NCI-H446 (cell line): ENCODE measurements around the gene SNHG17.
"Not testable (repeated sequence)": the region's sequence is repeated elsewhere in the genome, so short reads cannot be mapped to it uniquely, and the experiment has no call there.

Source experiments
- DNase-seq, 2 experiments: peaks; one replicate each; lab custom pipeline; 2025; lab: John Stamatoyannopoulos, UW

SNHG17 gene

GRCh38 chr20:38447931-38448675 is 13.0 kb upstream of the SNHG17 start:
- no peak for DNase-seq

DNA sequence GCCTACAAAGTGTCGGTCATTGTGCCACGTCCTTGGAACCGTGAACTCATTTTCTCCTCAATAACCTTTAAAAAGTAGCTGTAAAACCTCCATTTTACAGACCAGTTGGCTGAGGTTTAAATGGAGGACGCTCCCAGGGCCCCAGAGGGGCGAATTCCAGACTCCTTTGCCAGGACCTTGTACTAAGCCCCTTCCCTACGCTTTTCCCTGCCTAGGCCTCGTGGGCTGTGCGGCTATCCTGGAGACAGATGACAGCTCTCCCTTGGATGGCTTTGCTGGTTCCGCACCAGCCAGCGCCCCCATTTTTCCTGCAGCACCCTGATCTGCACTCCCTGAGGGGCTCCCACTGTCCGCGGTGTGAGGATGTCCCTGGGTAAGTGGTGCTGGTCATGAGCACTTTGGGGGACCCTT is 12.1 kb upstream of the SNHG17 start:
- DNase-seq = no peak

DNA sequence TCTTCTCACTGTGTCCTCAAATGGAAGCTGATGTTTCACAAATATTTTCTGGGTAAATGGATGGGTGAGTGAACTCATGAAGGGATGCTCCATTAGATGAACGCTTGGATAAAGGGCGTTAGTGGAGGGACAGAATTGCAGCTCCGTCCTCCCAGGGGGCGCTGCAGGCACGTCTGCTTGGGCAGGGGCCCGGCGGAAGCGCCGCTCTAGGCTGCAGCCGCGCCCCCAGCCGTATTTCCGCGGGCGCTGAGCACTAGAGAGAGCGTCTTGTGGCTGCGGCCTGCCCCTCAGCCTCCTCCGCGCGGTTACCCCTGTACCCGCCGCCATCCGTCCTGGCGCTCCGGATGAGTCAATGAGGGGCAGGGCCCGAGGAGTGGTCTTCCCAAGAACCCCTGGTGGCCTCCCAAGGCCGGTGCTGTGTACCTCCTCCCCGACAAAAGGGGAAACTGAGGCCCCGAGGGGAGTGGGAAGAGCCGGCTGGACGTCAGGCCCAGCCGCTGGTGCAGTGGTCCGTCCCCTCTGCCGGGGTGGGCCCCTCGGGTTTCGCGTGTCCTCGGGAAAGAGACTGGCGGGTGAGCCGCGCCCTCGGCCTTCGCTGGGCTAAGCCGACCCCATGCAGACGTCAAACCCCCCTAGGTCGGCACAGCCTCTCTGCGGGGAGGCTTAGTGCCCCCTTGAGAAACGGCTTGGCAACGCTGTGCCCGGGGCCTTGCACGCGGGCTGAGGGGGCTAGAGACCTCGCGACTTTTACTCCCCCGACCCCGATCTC is 11.5 kb upstream of the SNHG17 start:
- DNase-seq = peak; percentile 72 to 94

DNA sequence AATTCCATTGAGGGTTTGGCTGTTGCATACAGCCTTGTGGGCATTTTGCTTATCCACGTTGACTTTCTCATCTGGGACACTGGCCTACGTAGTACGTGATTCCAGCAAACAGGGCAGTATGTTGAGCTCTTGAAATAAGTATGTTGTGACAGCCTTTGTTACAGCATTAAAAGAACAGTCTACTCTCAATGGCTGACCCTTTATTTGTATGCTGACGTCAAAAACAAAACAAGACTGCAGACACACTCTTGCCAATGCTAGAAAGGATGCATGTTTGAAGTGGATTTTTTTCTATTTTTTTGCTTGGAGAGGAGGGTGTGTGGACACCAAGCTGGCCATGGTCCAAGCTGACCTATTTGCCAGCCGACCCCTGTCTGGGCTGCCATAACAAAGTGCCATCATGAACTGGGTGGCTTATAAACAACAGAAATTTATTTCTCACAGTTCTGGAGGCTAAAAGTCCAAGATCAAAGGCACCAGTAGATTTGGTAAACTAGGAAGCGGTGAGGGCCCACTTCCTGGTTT is 10.8 kb upstream of the SNHG17 start:
- no peak for DNase-seq

DNA sequence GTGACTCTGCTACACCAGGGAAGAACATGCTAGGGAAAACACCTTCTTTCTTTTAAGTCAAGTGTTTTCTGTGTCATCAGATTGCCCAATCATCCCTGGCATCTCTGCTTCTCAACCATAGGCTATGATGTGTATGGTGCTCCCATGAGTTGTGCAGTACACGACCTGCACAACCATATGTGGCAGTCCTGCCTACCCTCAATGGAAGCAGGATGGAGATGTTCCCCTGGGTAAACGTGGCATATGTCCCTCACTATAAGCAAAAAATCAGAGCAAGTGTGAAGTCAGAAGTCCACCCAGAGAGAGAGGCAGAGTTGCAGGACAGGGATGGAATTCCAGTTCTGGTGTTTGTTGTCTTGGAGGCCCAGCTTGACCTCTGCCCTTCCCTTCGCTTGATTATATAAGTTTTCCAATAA is 10.3 kb upstream of the SNHG17 start:
- DNase-seq = no peak

DNA sequence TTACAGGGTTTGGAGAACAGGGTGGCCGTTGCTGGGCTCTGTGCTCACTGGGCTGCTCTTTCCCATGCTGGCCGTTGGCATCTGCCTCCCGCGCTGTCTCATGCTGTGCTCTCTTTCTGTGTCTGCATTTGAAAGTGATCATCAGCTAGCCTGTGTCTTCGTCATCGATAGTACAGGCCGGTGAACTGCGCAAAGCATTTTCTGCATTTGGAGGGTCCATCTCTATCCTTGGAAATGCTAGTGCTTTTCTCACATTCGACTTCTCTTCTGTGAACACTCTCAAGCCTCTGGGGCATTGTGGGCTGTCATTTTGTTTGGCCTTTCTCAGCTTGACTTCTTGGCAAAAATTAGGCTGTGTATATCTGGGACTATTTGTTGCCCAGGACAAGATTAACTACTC is 6.8 kb upstream of the SNHG17 start:
- no peak for DNase-seq

- DNase-seq = not testable (repeated sequence)
These were observed 6.0 kb upstream of the SNHG17 start for GRCh38 chr20:38441110-38441509.

- DNase-seq = no peak
These were observed 2.7 kb upstream of the SNHG17 start for GRCh38 chr20:38437796-38438195.

GRCh38 chr20:38435555-38435939 is 419 bp upstream of the SNHG17 start:
- DNase-seq = no peak

GRCh38 chr20:38434301-38434741 is 807 bp downstream of the SNHG17 start:
- no peak for DNase-seq

DNA sequence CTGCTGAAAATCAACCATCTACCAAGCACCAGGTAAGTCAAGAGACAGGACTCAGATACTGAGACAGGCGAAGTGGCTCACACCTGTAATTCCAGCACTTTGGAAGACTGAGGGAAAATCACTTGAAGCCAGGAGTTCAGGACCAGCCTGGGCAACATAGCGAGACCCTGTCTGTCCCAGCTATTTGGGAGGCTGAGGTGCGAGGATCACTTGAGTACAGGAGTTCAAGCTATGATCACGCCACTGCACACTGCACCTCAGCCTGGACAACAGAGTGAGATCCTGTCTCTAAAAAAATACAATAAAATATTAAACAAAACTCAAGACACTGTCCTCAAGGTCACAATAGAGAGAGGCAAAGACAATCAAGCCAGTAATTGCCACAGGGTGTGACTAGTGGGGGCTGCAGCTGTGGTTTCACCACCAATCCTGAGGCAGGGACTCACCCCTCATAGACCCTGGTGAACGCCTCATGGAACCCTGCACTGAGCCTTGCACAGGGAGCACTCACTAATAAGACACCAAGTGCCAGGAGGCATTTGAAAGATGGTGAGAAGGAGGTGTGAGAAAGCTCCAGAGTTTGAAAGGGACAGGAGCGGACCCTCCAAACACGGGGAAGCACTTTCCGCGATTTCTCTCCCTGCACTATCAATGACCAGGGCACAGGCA is 1.7 kb downstream of the SNHG17 start:
- DNase-seq = no peak

- DNase-seq = not testable (repeated sequence)
These were observed 2.3 kb downstream of the SNHG17 start for GRCh38 chr20:38432870-38433269.

DNA sequence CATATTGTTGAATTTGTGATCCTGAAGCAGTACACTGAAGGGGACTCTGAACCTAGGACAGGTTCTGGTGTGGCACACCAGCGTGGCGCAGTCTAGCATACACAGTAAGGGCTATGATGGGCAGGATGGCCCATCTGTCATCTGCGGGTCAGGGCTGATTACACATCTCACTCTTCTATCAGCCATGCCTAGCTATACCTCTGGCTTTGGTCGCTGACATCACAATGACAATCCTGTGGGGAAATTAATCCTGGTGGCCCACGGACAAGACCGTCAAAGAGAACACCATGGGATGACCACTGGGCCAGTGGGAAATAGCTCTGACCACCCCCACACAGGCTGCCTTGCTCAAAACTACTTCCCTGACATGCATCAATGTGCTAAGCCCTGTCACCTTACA is 2.8 kb downstream of the SNHG17 start:
- no peak for DNase-seq

- DNase-seq = no peak
These were observed 4.3 kb downstream of the SNHG17 start for GRCh38 chr20:38430679-38431325.

- DNase-seq = no peak
These were observed 5.8 kb downstream of the SNHG17 start for GRCh38 chr20:38429301-38429700.

GRCh38 chr20:38428800-38429199 is 6.3 kb downstream of the SNHG17 start:
- no peak for DNase-seq

DNA sequence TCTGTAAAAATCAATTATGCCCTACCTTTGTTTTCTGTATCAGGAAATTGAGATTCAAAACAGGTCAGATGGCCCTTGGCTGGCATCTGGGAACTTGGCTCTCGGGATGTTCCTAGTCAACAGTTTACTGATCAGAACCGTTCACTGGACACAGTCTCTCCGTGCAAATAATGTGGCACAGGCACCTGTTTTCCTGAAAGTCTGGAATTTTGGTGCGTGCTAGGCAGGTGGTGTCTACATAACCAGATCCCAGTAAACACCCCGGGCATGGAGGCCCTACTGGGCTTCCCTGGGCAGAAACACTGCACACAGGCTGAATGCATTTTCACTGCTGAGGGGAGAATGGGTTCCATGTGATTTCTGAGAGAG is 7.5 kb downstream of the SNHG17 start:
- no peak for DNase-seq

GRCh38 chr20:38426006-38426897 is 8.9 kb downstream of the SNHG17 start:
- DNase-seq = no peak

- DNase-seq = no peak
These were observed 10.7 kb downstream of the SNHG17 start for GRCh38 chr20:38424401-38424800.

DNA sequence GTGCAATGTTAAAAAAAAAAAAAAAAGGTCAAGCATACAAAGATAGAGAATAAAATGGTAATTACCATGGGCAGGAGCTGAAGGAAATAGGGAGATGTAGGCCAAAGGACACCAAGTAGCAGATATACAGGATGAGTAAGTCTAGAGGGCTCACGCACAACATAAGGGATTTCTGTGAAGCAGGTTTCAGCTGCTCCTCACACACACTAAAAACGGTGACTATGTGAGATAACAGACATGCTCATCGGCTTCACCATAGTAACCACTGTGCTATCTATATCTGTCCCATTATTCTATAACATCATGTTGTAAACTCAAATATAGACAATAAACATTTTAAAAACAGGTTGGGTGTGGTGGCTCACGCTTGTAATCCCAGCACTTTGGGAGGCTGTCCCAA is 11.6 kb downstream of the SNHG17 start:
- DNase-seq = no peak

- no peak for DNase-seq
These were observed 13.2 kb downstream of the SNHG17 start for GRCh38 chr20:38421915-38422314.
